ENCODE results near the gene TERF2IP. TPM values are rescaled to one million over a fixed set of nuclear protein-coding genes. Genes with fewer than 3 reads are reported as not detected.

The TERF2IP gene
- total RNA-seq (2022), result 45.3 and 48.3 TPM in 2 replicates
- percentile 92 among the genes with signal in this experiment for Bru-seq, nascent RNA
- BruChase-seq, experiment 1, labeled RNA remaining after a 6-hour chase, result percentile 84 among the genes with signal in this experiment
- BruChase-seq, experiment 2, labeled RNA remaining after a 2-hour chase, result percentile 94 among the genes with signal in this experiment
- long read RNA-seq, transcript TERF2IP-201 (3 exons, 2,118 nt), result major isoform, 159 of 173 reads
- long read RNA-seq, partial matches to known transcripts, result 4 of 173 reads
- long read RNA-seq, other reads (novel, unspliced or antisense), result 10 of 173 reads

GRCh38 chr16:75647492-75648264 lies at the start of gene TERF2IP, which contains the start of gene KARS1:
Gene TERF2IP, plus strand, starts transcription at chr16:75647773. Its CDS starts 110 bp downstream, at chr16:75647883.
Gene KARS1, minus strand, starts transcription at chr16:75647665. Its CDS starts 26 bp downstream, at chr16:75647639.
- intact Hi-C loops (cut with micrococcal nuclease; ENCODE audit: unreplicated experiment), result loop anchor here (2.0 to 10.0 kb wide), 2 partner anchors 25 to 1527 kb away; partner anchors contain the start of gene ADAT1
- Mint-ChIP-seq H3K4me3 (ENCODE audit: low read depth, unreplicated experiment) (peak within 1 kb of the TSS; percentile 99), H3K27me3 (ENCODE audit: unreplicated experiment) (no peaks in the 10 kb centered on the region), H3K36me3 (ENCODE audit: insufficient read depth, unreplicated experiment) (peaks cover 57% of the 10 kb centered on the region), H3K27ac (ENCODE audit: unreplicated experiment) (peak within 1 kb of the TSS; percentile 97), H3K9me3 (ENCODE audit: low read depth, unreplicated experiment) (no peaks in the 10 kb centered on the region), H3K4me1 (ENCODE audit: low read depth, unreplicated experiment) (peaks cover 44% of the 10 kb centered on the region)
- peak; percentile 96 for DNase-seq
- TF ChIP-seq CTCF (IDR thresholded peaks at IDR 0.05; ENCODE audit: unreplicated experiment), result no peak
- BruUV-seq (replicated peaks), result no TSS peak
- CTCF ChIA-PET, result interaction anchor here (0.6 to 1.8 kb wide), 5 partner anchors 26 to 306 kb away, joined by 3 to 9 read pairs (median 5); no protein-coding TSS in a partner anchor

- H3K36me3 Mint-ChIP-seq (ENCODE audit: insufficient read depth, unreplicated experiment), result peaks cover 51% of the 10 kb centered on the region
- H3K4me3 Mint-ChIP-seq (ENCODE audit: low read depth, unreplicated experiment), result no peak overlapping the region
- TF ChIP-seq CTCF (IDR thresholded peaks at IDR 0.05; ENCODE audit: unreplicated experiment), result no peak
- H3K27ac Mint-ChIP-seq (ENCODE audit: unreplicated experiment), result no peak overlapping the region
- H3K9me3 Mint-ChIP-seq (ENCODE audit: low read depth, unreplicated experiment), result peaks cover 14% of the 10 kb centered on the region
- no peak for DNase-seq
- H3K4me1 Mint-ChIP-seq (ENCODE audit: low read depth, unreplicated experiment), result peaks cover 3% of the 10 kb centered on the region
- intact Hi-C loops (cut with micrococcal nuclease; ENCODE audit: unreplicated experiment), result no loop called here
- no peaks in the 10 kb centered on the region for H3K27me3 Mint-ChIP-seq (ENCODE audit: unreplicated experiment)
- CTCF ChIA-PET, result interaction anchor here (0.6 kb wide), 1 partner anchor 40 kb away, joined by 4 read pairs; no protein-coding TSS in a partner anchor
- BruUV-seq (replicated peaks), result no TSS peak
Measured at GRCh38 chr16:75599452-75600277, 47.9 kb upstream of the TERF2IP start.

- CTCF ChIA-PET, result no interaction called here
- no peak overlapping the region for H3K4me3 Mint-ChIP-seq (ENCODE audit: low read depth, unreplicated experiment)
- H3K4me1 Mint-ChIP-seq (ENCODE audit: low read depth, unreplicated experiment), result no peaks in the 10 kb centered on the region
- no peak for DNase-seq
- H3K9me3 Mint-ChIP-seq (ENCODE audit: low read depth, unreplicated experiment), result peaks cover 7% of the 10 kb centered on the region
- no peak overlapping the region for H3K27ac Mint-ChIP-seq (ENCODE audit: unreplicated experiment)
- TF ChIP-seq CTCF (IDR thresholded peaks at IDR 0.05; ENCODE audit: unreplicated experiment), result no peak
- peaks cover 43% of the 10 kb centered on the region for H3K36me3 Mint-ChIP-seq (ENCODE audit: insufficient read depth, unreplicated experiment)
- no peaks in the 10 kb centered on the region for H3K27me3 Mint-ChIP-seq (ENCODE audit: unreplicated experiment)
- intact Hi-C loops (cut with micrococcal nuclease; ENCODE audit: unreplicated experiment), result no loop called here
- no TSS peak for BruUV-seq (replicated peaks)
Measured at GRCh38 chr16:75603241-75603640, 44.3 kb upstream of the TERF2IP start.

GRCh38 chr16:75606507-75606906 lies 41.1 kb upstream of the TERF2IP start:
- no peak overlapping the region for H3K4me3 Mint-ChIP-seq (ENCODE audit: low read depth, unreplicated experiment)
- no peak overlapping the region for H3K27ac Mint-ChIP-seq (ENCODE audit: unreplicated experiment)
- peaks cover 28% of the 10 kb centered on the region for H3K36me3 Mint-ChIP-seq (ENCODE audit: insufficient read depth, unreplicated experiment)
- TF ChIP-seq CTCF (IDR thresholded peaks at IDR 0.05; ENCODE audit: unreplicated experiment), result no peak
- CTCF ChIA-PET, result no interaction called here
- peaks cover 7% of the 10 kb centered on the region for H3K9me3 Mint-ChIP-seq (ENCODE audit: low read depth, unreplicated experiment)
- no peaks in the 10 kb centered on the region for H3K27me3 Mint-ChIP-seq (ENCODE audit: unreplicated experiment)
- BruUV-seq (replicated peaks), result no TSS peak
- no peak for DNase-seq
- no peaks in the 10 kb centered on the region for H3K4me1 Mint-ChIP-seq (ENCODE audit: low read depth, unreplicated experiment)
- intact Hi-C loops (cut with micrococcal nuclease; ENCODE audit: unreplicated experiment), result no loop called here
